OCI-LY7 (cell line): ENCODE data around the gene KCNN2.

Source experiments
- CTCF ChIP-seq: fragments of 200-600 bp; sonication (generic); conservative IDR thresholded peaks from 2 replicates; pipeline ENCODE4 v1.5.1; 2014; ENCODE audit warnings: mild to moderate bottlenecking, antibody characterized with exemption, low read length, moderate library complexity, mixed read lengths
- EZH2phosphoT487 ChIP-seq: fragments of 200-600 bp; sonication (generic); IDR thresholded peaks from 2 replicates; pipeline ENCODE4 v1.6.1; 2018; ENCODE audit warnings: low read depth, borderline replicate concordance, mild to moderate bottlenecking, mixed run types, antibody characterized with exemption, low read length, moderate library complexity, mixed read lengths

DNA sequence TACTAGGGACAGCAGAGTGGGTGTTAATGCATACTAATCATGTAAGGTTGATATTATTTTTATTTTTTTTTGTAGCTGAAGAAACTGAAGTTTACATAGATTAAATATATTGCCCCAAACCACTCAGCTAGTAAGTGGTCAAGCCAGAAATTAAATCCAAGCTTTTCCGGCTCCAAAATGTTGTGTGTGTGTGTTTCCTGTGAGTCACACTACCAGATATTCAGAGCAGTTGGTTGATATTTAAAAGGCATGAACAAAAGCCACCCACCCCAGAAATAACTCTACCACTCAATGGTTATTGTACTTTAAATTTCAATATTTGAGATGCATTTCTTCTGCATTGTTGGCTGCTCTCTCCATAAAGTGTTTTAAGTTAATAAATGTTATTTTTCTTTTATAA, 29.5 kb downstream of the KCNN2 start:
- TF ChIP-seq EZH2phosphoT487, result no peak
- TF ChIP-seq CTCF, result no peak
